ENCODE data around the gene A4GALT.
"Not testable (repeated sequence)": the region's sequence is repeated elsewhere in the genome, so short reads cannot be mapped to it uniquely, and the experiment has no call there.

The A4GALT gene

DNA sequence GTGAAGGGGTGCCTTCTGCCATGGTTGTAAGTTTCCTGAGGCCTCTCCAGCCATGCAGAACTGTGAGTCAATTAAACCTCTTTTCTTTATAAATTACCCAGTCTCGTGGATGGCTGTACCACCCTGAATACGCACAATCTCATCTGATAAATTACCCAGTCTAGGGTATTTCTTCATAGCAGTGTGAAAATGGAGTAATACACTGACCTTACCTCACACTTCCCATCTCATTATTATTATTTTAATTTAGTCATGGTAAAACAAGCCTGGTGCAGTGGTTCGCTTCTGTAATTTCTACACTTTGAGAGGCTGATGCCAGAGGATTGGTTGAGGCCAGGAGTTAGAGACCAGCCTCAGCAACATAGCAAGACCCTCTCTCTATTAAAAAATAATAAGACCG lies 41.0 kb downstream of the A4GALT start:
- DNase-seq: no peak

DNA sequence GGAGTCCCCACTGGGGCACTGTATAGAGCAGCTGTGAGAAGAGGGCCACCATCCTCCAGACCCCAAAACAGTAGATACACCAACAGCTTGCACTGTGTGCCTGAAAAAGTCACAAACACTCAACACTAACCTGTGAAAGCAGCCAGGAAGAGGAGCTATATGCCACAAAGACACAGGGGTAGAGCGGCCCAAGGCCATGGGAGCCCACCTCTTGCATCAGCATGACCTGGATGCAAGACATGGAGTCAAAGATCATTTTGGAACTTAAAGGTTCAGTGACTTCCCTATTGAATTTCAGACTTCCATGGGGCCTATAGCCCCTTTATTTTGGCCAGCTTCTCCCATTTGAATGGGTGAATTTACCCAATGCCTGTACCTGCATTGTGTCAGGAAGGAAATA lies 41.8 kb downstream of the A4GALT start:
- no peak for DNase-seq

DNA sequence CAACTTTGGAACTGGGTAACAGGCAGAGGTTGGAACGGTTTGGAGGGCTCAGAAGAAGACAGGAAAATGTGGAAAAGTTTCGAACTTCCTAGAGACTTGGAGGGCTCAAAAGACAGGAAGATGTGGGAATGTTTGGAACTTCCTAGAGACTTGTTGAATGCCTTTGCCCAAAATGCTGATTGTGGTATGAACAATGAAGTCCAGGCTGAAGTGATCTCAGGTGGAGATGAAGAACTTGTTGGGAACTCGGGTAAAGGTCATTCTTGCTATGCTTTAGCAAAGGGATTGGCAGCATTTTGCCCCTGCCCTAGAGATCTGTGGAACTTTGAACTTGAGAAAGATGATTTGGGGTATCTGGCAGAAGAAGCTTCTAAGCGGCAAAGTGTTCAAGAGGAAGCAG lies 42.7 kb downstream of the A4GALT start:
- DNase-seq: not testable (repeated sequence)

DNA sequence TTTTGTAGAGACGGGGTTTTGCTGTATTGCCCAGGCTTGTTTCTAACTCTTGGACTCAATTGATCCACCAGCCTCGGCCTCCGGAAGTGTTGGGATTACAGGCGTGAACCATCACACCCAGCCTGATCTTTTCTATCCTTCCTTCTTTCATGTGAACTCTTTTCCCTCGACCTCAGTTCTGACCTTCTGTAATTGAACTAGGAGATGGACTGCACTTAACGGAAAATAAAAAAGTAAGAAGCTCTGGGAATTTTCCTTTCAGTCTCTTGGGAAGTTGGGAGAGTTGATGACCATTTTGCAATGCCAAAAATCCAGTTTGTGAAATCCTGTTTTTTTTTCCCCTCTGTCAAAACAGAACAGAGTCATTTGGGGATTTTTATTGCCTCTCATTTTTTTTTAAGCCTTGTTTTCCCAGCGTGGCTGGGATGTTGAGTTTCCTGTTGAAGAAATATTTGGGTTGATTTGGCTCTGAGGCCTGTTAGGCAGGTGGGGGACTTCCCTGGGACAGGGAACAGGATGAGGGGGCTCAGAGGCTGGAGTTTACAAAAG lies 44.5 kb downstream of the A4GALT start:
- peak; percentile 68 for DNase-seq

DNA sequence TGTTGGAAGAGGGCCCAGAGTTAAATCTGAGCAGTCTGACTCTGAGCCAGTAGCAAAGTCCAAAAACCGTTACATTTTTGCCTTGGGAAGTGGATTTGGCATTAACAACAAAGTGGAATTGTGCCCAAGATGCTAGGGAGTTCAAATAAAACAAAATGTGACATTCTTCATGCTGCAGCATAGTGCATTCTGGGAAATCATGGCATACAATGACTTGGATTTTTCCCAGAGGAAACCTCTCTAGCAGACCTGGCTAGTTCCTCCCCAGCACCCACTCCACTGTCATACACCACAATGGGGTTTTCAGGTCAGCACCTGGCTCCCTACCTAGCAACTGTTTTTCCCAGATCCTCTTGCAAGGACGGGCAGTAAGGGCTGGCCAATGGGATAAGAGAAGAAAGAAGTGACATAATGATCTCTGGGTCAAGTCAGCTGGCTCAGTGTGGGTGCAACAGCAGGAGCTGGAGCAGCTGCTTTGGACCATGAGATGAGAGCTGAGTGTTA lies 46.7 kb downstream of the A4GALT start:
- DNase-seq: no peak

DNA sequence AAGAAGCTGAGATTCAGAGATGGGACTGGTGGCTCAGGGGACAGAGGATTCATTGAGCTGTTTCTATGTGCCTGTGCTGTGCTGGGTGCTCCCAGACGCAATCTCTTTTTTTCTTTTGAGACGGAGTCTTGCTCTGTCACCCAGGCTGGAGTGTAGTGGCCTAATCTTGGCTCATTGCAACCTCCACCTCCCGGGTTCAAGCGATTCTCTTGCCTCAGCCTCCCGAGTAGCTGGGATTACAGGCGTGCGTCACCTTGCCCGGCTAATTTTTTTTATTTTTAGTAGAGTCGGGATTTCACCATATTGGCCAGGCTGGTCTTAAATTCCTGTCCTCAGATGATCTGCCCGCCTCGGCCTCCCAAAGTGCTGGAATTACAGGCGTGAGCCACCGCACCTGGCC lies 47.6 kb downstream of the A4GALT start:
- not testable (repeated sequence) for DNase-seq

DNA sequence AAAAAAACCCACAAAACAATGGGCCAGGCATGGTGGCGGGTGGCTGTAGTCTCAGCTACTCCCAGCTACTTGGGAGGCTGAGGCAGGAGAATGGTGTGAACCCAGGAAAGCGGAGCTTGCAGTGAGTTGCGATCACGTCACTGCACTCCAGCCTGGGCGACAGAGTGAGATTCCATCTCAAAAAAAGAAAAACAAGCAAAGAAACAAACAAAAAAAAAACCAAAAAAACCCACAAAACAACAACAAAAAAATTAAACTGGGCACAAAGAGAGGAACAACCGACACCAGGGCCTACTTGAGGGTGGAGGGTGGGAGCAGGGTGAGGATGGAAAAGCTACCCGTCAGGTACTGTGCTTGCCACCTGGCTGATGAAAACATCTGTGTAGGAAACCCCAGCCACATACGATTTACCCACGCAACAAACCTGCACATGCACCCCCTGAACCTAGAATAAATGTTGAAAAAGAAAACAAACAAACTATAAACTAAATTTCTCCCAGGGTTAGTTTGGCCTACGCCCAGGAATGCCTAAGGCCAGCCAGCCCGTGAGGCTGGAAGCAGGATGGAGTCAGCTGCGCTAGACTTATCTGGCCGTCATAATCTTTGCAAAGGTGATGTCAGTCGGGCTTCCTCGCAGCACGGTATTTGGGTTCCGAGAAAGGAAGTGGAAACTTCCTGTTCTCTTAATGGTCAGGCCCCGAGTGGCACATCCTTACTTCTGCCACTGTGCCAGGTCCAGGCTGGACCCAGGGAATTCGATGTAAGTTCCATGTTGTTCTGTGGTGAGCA lies 49.6 kb downstream of the A4GALT start:
- no peak for DNase-seq

DNA sequence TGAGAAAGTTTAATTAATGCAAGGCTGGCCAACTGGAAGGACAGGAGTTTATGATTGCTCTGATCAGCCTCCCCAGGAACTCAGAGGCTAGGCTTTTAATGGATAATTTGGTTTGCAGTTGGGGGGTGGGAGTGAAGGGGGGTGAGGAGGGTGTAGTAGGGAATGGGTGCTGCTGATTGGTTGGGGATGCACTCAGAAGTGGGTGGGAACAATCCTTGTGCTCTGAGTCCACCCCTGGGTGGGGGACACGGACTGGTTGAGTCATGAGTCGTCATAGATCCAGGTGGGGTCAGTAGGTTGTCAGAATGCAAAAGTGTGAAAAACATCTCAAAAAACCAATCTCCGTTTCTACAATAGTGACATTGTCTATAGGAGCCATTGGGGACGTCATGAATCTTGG lies 50.6 kb downstream of the A4GALT start:
- no peak for DNase-seq

DNA sequence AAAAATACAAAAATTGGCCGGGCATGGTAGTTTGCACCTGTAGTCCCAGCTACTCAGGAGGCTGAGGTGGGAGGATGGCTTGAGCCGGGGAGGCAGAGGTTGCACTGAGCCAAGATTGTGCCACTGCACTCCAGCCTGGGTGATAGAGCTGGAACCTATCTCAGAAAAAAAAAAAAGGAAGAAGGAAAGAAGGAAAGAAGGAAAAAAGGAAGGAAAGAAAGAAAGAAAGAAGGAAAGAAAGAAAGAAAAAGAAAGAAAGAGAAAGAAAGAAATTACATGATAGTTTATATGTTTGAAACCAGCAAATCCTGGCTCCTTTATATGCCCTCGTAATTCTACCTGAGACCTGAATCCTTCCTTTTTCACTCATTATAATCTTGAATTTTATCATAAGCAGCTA lies 54.3 kb downstream of the A4GALT start:
- not testable (repeated sequence) for DNase-seq

DNA sequence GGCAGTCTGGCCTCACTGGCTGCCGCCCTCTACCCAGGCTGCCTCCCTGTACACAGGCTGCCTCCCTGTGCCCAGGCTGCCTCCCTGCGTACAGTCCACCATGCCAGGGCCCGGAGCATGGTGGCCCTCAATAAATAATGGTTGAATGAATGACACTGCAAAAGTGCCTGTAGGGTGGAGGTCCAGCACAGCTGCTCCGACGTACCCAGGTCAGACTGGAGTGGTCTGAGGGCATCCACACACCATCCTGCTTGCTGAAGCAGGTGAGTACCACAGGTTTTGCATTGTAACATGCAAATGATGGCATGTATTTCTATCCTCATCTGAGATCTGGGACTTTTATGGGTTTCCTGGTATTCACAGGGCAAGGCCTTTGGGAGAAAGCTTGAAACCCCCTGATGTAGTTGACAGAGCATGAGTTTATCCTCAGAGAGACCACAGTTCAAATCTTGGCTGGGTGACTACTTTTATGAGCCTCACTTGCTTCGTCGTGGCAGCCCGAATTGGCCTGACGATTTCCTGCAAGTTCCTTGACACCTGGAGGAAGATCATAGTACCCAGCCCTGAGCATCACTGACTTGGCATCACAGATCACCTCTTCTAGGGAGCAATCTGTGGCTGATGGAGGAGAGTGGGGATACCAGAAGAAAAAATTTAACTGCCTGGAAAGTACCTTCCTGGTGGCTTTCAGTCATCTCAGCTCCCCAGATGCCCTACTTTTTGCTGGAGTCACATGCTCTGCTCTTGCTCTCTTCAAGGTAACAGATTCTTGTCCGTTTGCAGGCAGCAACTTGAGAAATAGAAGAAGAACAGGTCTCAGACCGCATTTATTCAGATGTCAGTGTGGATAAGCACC lies 55.5 kb downstream of the A4GALT start:
- DNase-seq: no peak

DNA sequence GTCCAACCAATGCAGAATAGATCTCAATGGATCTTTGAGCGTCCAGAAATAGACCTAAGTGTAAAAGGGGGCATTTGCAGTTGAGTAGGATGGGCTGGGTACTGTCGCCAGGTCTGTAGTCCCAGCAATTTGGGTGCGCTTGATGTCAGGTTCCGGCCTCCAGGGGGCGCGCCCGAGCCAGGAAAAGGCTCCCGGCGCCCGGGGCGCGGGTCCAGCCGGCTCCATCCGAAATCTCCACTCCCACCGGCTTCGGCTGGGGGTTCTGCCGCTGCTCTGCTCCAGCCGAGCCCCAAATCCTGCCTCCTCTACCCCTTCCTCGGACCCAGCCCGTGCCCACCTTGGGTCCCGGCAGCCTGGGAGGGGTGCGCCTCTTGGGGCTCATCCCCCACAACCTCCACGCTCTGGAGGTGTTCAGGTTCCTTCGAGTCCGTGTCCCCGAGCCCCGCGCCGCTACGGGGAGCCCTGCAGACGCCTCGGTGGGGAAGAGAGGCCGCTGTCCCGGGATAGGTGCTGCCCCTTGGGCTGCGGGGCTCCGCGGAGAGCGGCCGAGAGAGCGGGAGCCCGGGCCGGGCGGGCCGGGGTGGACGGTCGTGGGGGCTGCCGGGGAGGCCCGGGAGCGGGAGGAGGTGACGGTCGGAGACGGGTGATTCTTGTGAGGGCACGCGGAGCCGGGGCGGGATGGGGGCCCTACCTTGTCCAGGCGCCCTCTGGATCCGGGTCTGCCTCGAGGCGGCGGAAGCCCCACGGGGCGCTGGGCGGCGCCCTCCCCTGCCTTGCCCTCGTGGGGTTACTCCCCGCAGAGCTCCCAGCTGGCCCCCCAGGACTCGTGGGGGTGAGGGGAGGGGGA lies 58.5 kb downstream of the A4GALT start:
- peak; percentile 70 for DNase-seq

DNA sequence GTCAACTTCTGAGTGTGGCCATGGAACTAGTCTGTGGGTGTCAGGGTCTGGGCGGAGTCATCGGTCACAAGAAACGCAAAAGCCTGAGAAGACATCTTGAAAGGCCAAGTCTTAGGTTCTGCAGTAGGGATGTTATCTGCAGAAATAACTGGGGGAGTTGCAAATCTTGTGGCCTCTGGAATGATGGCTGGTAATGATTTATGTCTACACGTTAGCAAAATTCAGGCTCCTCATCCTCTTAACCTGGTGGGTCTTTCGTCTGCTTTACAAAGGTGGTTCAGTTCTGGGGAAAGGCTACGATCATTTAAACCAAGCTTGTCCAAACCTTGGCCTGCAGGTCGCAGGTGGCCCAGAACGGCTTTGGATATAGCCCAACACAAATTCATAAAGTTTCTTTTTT lies 64.1 kb downstream of the A4GALT start:
- DNase-seq: no peak

DNA sequence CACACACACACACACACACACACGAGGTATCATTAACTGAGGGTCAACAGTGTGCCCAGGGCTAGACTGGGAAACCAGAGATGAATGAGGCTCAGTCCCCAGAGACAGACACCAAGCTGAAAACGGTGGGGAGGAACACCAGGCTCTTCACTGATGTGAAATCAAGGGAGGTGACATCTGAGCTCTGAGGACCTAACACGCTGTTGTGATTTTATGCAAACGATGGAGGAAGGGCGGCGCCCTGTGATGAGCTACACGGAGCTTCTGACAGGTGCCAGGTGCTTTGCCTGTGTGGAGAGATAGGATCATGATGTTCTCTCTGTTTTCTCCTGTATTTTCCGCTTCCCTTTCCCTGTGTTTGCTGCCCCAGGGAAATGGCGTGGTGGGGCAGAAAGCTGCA lies 65.0 kb downstream of the A4GALT start:
- no peak for DNase-seq

DNA sequence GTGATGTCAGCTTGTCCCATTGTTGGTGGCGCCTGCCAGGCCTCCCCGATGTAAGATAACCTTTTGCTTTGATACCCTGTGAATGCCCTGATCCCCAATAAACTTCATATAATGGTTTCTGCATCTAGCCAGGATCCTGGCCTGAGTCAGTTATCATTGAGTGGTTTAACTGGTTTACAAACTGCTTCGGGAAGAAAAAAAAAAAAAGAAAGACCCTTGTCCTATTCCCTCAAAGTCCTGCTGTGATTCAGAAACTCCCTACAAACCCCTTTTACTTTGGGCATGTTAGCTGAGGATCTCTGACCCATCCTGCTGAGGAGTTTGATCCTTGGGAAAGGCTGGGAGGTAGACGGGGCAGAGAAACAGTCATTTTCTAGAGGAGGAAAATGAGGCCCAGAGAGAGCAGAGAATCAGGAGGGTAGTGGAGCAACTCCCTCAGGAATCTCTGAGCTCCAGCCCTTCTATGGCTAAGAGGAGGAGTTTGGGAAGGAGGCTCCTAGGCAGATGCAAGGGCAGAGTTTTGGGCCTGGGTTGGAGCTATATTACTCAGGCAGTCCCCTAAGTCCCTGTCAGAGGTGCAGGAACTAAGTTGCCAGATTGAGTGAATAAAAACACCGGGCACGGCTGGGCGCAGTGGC lies 66.1 kb downstream of the A4GALT start:
- no peak for DNase-seq

DNA sequence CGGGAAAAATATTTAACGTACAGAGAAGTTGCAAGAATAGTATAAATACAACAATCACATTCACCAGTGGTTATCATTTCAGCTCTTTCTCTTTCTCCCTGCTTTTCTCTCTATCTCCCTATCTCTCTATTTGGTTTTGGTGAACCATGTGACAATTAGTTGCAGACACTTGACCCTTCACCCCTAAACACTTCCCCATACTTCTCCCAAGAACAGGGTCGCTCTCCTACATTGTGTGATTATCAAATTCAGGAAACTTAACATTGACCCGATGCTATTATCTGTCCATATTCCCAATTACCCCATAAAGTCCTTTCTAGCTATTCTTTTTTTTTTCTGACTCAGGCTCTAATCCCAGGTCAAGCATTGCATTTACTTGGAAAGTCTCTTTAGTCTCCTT lies 66.7 kb downstream of the A4GALT start:
- DNase-seq: no peak

DNA sequence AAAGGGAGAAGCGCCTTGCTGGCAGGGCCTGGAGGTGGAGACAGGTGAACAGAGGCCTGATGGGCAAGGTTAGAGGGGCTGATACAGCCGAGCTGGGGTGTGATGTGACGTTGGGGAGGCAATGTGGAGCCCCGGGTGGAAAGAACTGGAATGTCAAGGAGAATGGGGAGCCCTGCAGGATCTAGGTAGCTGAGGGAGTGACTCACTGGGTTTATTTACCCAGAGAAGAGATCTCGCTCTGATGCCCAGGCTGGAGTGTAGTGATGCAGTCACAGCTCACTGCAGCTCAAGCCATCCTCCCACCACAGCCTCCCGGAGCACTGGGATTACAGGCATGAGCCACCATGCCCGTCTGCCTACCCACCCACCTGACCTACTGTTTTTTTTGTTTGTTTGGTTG lies 69.5 kb downstream of the A4GALT start:
- DNase-seq: peak; percentile 20

DNA sequence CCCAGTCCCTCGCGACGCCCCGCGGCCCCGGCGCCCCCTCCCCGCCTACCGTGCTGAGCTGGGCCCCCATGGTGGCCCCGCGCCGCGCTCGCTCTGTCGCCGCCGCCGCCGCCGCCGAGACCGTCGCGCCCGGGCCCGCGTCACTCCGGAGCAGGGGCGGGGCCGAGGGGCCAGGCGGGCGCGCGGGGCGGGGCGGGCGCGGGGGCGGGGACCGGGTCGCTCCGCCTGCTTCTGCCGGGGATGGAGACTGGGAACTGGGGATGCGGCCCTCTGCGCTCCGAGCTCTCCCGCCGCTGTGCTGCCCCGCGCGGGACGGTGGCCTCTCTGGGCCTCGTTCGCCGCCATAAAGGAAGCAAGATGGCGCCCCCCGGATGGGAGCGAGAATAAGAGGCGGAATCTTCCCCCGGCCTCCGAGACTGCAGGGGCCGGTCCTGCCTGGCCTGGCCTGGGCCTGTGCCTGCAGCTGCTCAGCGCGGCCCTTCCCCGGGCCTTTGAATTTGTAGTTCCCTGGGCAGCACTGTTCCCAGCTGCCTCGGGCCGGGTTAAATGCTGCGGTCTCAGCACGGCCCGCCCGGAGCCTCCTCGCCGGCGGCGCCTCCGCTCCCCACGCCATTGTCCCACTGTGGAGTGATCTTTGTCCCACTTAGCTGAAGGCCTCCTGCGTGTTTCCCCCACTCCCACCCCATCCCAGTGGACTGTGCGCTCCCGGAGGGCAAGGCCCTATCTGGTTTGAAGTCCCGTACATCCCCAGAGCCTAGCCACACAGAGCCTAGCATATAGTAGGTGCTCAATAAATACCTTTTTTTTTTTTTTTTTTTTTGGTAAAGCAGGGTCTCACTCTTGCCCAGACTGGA lies 71.2 kb downstream of the A4GALT start, which contains the start of gene CYB5R3:
Gene CYB5R3 (minus strand): TSS at position 147 of the 854 bp plus-strand sequence. CDS start 77 bp downstream, at position 70.
- DNase-seq: peak; percentile 88

DNA sequence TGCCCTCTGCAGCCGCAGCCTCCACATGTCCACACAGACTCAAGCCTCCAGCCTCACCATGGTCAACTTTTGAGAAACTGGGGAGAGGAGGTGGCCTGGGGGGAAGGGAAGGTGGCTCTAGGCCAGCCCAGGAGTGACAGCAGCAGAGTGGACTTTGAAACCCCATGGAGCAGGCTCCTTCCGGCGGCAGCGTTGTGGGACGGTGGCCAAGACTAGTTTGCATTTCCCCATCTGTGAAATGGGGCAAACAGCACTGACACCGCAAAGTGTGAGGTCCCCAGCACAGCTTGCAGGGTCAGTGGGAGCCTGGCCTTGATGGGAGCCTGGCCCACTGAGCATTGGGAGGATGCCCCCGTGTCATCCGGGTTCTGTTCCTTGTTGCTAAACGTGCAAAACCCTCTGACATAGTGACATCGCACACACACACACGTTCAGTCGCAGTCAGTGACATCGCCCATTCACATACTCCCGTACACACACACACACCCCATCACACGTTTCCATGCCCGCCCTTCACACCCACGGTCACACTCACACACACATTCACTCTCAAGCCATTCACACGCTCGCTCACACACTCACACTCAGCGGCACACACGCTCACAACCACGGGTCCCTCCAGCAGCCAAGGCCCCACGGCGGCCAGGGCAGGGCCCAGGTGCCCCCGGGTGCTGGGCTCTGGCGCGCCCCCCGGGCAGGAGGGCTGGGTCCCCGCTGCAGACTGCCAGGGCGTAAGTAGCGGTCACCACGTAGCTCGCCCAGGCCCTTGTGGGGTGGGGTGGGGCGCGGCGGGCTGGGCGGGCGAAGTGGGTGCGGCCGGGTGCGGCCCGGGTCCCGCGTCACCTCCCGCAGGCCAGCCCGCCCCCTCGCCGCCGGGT lies 72.1 kb downstream of the A4GALT start:
- DNase-seq: peak; percentile 20

DNA sequence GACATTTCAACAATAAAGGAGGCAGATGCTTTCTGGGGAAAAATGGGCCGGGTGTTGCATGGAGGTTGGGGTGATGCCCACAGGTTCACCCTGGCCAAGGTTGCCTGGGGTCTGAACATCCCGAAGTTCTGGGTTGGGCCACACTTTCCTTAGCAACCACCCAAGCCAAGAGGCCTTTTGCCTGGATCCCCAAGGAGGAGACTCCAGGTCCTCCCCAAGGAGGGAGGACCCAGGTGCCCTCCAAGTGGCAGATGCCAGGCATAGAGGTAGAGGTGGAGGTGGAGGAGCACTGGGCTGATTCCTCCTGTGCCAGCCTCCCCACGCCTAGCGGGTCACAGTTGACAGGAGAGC lies 72.7 kb downstream of the A4GALT start:
- DNase-seq: no peak

All from fibroblast of skin of right quadriceps (primary cell).